ENCODE data around the gene FCHSD1. TPM values are rescaled to one million over a fixed set of nuclear protein-coding genes. Genes with fewer than 3 reads are reported as not detected.

Gene FCHSD1
- polyA plus RNA-seq, 3 donors: 3.0 to 73.3 (median 3.4) TPM

GRCh38 chr5:141657404-141657803, 6.2 kb upstream of the FCHSD1 start:
- Histone ChIP-seq H3K9me3 (replicated peaks in 1 of 2; ENCODE audit: control insufficient read depth in 1 of 2, insufficient read depth in 1 of 2, low read length in 2 of 2) (no peaks in the 10 kb centered on the region), H3K27me3 (ENCODE audit: control insufficient read depth in 2 of 2, insufficient read depth in 2 of 2, low read length in 2 of 2) (no peaks in the 10 kb centered on the region), H3K4me1 (ENCODE audit: control insufficient read depth in 1 of 2, insufficient read depth in 2 of 2, low read length in 2 of 2) (no peaks in the 10 kb centered on the region), H3K4me2 (replicated peaks; ENCODE audit: extremely low read depth, low read length, poor library complexity, severe bottlenecking) (no peak overlapping the region), H3K9ac (ENCODE audit: insufficient read depth, low read length, poor library complexity, severe bottlenecking) (no peak overlapping the region), H2AFZ (ENCODE audit: insufficient read depth, low read depth, low read length, poor library complexity, severe bottlenecking) (no peak overlapping the region), H3K27ac (ENCODE audit: low read depth in 1 of 2, low read length in 2 of 2) (no peak overlapping the region), H3K4me3 (replicated peaks in 1 of 3; ENCODE audit: low read depth in 2 of 3, low read length in 3 of 3) (no peak overlapping the region), H3K36me3 (replicated peaks in 1 of 2; ENCODE audit: control insufficient read depth in 1 of 2, insufficient read depth in 2 of 2, low read length in 2 of 2) (peaks cover 58 to 77% of the 10 kb centered on the region in 2 donors), H3K79me2 (ENCODE audit: insufficient read depth, low read length) (no peaks in the 10 kb centered on the region), H4K20me1 (ENCODE audit: insufficient read depth, low read length) (no peaks in the 10 kb centered on the region)
- intact Hi-C loops (cut with micrococcal nuclease): no loop called here
- no peak overlapping the region for H3K27ac Mint-ChIP-seq
- no peak overlapping the region for H3K4me3 Mint-ChIP-seq
- no peak for DNase-seq
- WGBS (ENCODE audit: insufficient coverage): 93% methylated on average over 1 of the region's 1 CpG
- H3K4me1 Mint-ChIP-seq: no peaks in the 10 kb centered on the region
- peaks cover 0 to 2% (median 0%) of the 10 kb centered on the region in 3 donors for H3K27me3 Mint-ChIP-seq (ENCODE audit: low read depth in 3 of 3)
- peaks cover 79 to 80% of the 10 kb centered on the region in 2 donors for H3K36me3 Mint-ChIP-seq
- TF ChIP-seq CTCF (IDR thresholded peaks at IDR 0.05): no peak
- H3K9me3 Mint-ChIP-seq: peaks cover 0 to 5% (median 0%) of the 10 kb centered on the region in 7 donors

DNA sequence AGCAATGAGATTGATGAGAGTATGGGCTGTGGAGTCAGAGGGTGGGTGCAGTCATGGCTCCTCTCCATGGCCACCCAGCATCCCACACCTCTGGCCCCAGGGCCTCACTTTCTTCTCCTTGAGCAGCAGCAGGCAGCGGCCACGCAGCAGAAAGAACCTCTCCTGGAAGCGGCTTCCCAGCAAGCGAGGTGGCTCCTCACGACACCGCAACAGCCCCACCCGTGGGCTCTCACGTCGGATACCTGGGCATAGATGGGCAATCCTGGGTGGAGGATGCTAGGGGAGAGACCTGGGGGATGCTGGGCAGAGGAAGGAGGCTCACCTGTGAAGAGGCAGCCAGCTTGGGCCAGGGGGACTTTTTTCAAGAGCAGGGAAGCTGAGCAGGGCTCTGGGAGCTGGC, 5.2 kb upstream of the FCHSD1 start:
- H4K20me1 ChIP-seq (ENCODE audit: insufficient read depth, low read length): no peaks in the 10 kb centered on the region
- H3K4me2 ChIP-seq (replicated peaks; ENCODE audit: extremely low read depth, low read length, poor library complexity, severe bottlenecking): no peak overlapping the region
- WGBS (ENCODE audit: insufficient coverage): 100% methylated on average over 8 of the region's 9 CpGs
- H3K4me3 Mint-ChIP-seq: no peak overlapping the region
- no peak for DNase-seq
- intact Hi-C loops (cut with micrococcal nuclease): no loop called here
- peaks cover 0 to 4% (median 0%) of the 10 kb centered on the region in 7 donors for H3K9me3 Mint-ChIP-seq
- H3K9ac ChIP-seq (ENCODE audit: insufficient read depth, low read length, poor library complexity, severe bottlenecking): no peak overlapping the region
- no peaks in the 10 kb centered on the region for H3K27me3 ChIP-seq (ENCODE audit: control insufficient read depth in 2 of 2, insufficient read depth in 2 of 2, low read length in 2 of 2)
- peaks cover 48 to 67% of the 10 kb centered on the region in 2 donors for H3K36me3 ChIP-seq (replicated peaks in 1 of 2; ENCODE audit: control insufficient read depth in 1 of 2, insufficient read depth in 2 of 2, low read length in 2 of 2)
- H3K27ac Mint-ChIP-seq: no peak overlapping the region
- peaks cover 0 to 2% (median 0%) of the 10 kb centered on the region in 3 donors for H3K27me3 Mint-ChIP-seq (ENCODE audit: low read depth in 3 of 3)
- peaks cover 4 to 5% of the 10 kb centered on the region in 2 donors for H3K4me1 ChIP-seq (ENCODE audit: control insufficient read depth in 1 of 2, insufficient read depth in 2 of 2, low read length in 2 of 2)
- no peaks in the 10 kb centered on the region for H3K9me3 ChIP-seq (replicated peaks in 1 of 2; ENCODE audit: control insufficient read depth in 1 of 2, insufficient read depth in 1 of 2, low read length in 2 of 2)
- peaks cover 7% of the 10 kb centered on the region for H3K4me1 Mint-ChIP-seq
- H3K79me2 ChIP-seq (ENCODE audit: insufficient read depth, low read length): no peaks in the 10 kb centered on the region
- H3K36me3 Mint-ChIP-seq: peaks cover 70% of the 10 kb centered on the region in 2 donors
- no peak overlapping the region for H2AFZ ChIP-seq (ENCODE audit: insufficient read depth, low read depth, low read length, poor library complexity, severe bottlenecking)
- no peak for TF ChIP-seq CTCF (IDR thresholded peaks at IDR 0.05)
- H3K27ac ChIP-seq (ENCODE audit: low read depth in 1 of 2, low read length in 2 of 2): no peak overlapping the region
- no peak overlapping the region for H3K4me3 ChIP-seq (replicated peaks in 1 of 3; ENCODE audit: low read depth in 2 of 3, low read length in 3 of 3)
